Natural killer cell treated with Interleukin-12 subunit alpha and Interleukin-12 subunit beta and Interleukin-15 and Interleukin-18, amount 100 ng/mL, for 72 hours (primary cell): Measurements from ENCODE around the gene SYNGR1. TPM values are rescaled to one million over a fixed set of nuclear protein-coding genes. Genes with fewer than 3 reads are reported as not detected.
"Not testable (repeated sequence)": the region's sequence is repeated elsewhere in the genome, so short reads cannot be mapped to it uniquely, and the experiment has no call there.

Source experiments
- ATAC-seq, 2 donors: fragments of 150-1000 bp; cut with Tn5 transposase in 1 of 2; sonication (Bioruptor Pico), chemical (Tn5 transposase) in 1 of 2; 2 replicates each; pipeline ENCODE4 v1.10.0; 2021
- DNase-seq: peaks from one replicate; pipeline ENCODE4 v3.0.0; 2022; ENCODE audit warnings: low spot score
- H3K27ac Mint-ChIP-seq, 2 donors: 1 replicate in 1 of 2; 2 replicates in 1 of 2; pipeline ENCODE4 v1.8.0; 2022; ENCODE audit warnings: mixed read lengths in 2 of 2, mild to moderate bottlenecking in 1 of 2, moderate library complexity in 1 of 2
- H3K27me3 Mint-ChIP-seq, 2 donors: 1 replicate in 1 of 2; 2 replicates in 1 of 2; pipeline ENCODE4 v1.8.0; 2022; ENCODE audit warnings: mixed read lengths in 2 of 2
- H3K36me3 Mint-ChIP-seq: one replicate; pipeline ENCODE4 v1.8.0; 2022; ENCODE audit warnings: mixed read lengths
- H3K4me1 Mint-ChIP-seq, 2 donors: 1 replicate in 1 of 2; 2 replicates in 1 of 2; pipeline ENCODE4 v1.8.0; 2022; ENCODE audit warnings: low read depth in 2 of 2, mixed read lengths in 2 of 2, mild to moderate bottlenecking in 1 of 2
- H3K4me3 Mint-ChIP-seq: one replicate; pipeline ENCODE4 v1.8.0; 2022; ENCODE audit warnings: mixed read lengths
- H3K9me3 Mint-ChIP-seq: 2 replicates; pipeline ENCODE4 v1.8.0; 2022; ENCODE audit warnings: mixed read lengths
- total RNA-seq, 2 donors: library from RNA; stranded (reverse); gene quantifications; one replicate each; pipeline ENCODE4 v1.2.3, GENCODE V29; 2022

SYNGR1 gene
- total RNA-seq, 2 donors from 2014 or later: 1.1 to 2.0 TPM

DNA sequence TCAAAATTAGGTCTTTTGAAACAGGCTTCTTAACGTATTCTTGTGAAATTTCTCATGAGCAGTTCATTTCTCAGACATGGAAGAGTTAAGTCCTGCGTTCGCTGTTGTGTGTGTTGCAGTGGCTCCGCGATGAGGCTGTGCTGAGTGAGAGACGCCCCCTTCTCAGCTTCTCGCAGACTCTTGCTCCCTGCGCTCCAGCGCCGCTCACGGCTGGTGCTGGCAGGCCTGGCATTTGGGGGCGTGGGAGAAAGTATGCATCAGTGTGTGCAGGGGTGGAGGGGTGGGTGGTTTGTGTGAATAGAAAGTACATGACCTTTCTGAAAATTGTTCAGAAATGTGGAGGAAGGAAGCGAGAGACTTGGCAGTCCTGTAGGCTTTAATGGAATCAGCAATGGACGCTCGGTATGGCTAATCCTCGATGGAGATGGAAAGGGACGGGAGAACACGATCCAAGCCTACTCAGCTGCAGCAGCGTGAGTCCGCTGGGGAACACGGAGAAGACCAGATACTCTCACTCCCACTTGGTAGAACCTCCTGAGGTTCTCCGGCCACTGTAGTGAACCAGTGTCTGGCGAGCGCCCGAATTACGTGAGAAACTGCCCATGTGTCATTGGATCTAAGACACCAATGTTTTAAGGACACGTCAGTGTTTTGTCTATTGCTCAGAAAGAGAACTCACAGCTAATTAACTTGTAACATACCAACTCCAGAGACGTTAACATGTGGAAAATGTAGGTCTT is 55.7 kb downstream of the SYNGR1 start:
- Mint-ChIP-seq H3K36me3 (no peaks in the 10 kb centered on the region), H3K9me3 (no peaks in the 10 kb centered on the region), H3K4me3 (no peak overlapping the region), H3K4me1 (peaks cover 14 to 20% of the 10 kb centered on the region in 2 donors), H3K27ac (no peak overlapping the region), H3K27me3 (no peaks in the 10 kb centered on the region)
- no peak for DNase-seq
- no peak for ATAC-seq

GRCh38 chr22:39408173-39408572 is 58.4 kb downstream of the SYNGR1 start:
- Mint-ChIP-seq H3K27ac (no peak overlapping the region), H3K36me3 (no peaks in the 10 kb centered on the region), H3K4me3 (no peak overlapping the region), H3K4me1 (peaks cover 18 to 22% of the 10 kb centered on the region in 2 donors), H3K9me3 (no peaks in the 10 kb centered on the region), H3K27me3 (no peaks in the 10 kb centered on the region)
- ATAC-seq: no peak
- DNase-seq: no peak

- peaks cover 20 to 21% of the 10 kb centered on the region in 2 donors for H3K4me1 Mint-ChIP-seq
- H3K9me3 Mint-ChIP-seq: no peaks in the 10 kb centered on the region
- H3K27ac Mint-ChIP-seq: no peak overlapping the region
- H3K36me3 Mint-ChIP-seq: no peaks in the 10 kb centered on the region
- H3K27me3 Mint-ChIP-seq: no peaks in the 10 kb centered on the region
- no peak for ATAC-seq
- H3K4me3 Mint-ChIP-seq: no peak overlapping the region
- DNase-seq: no peak
Observed at GRCh38 chr22:39408807-39409206, 59.0 kb downstream of the SYNGR1 start.

DNA sequence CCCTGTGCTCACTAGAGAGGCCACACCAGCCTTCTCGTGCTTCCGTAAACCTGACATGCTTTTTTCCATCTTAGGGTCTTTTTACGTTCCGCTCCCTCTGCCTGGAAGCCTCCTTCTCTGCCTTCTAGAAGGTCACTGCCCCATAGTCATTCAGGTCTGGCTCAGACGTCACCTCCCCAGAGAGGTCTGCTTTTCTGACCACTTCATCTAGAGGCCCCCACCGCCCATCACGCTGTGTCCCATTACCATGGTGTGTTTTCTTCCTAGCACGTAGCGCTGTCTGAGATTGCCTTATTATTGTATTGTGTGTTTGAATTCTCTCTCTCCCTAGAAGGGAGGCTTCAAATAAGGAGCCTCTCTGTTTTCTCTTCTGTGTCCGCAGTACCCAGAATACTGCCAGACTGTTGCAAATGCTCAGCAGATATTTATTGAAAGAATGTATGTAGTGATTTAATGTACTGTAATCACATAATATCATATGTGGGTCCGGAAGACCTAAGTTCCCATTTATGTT is 59.8 kb downstream of the SYNGR1 start:
- Mint-ChIP-seq H3K9me3 (no peaks in the 10 kb centered on the region), H3K36me3 (no peaks in the 10 kb centered on the region), H3K27me3 (no peaks in the 10 kb centered on the region), H3K4me3 (no peak overlapping the region), H3K27ac (no peak overlapping the region), H3K4me1 (peaks cover 21 to 23% of the 10 kb centered on the region in 2 donors)
- ATAC-seq (no peak), DNase-seq (no peak)

DNA sequence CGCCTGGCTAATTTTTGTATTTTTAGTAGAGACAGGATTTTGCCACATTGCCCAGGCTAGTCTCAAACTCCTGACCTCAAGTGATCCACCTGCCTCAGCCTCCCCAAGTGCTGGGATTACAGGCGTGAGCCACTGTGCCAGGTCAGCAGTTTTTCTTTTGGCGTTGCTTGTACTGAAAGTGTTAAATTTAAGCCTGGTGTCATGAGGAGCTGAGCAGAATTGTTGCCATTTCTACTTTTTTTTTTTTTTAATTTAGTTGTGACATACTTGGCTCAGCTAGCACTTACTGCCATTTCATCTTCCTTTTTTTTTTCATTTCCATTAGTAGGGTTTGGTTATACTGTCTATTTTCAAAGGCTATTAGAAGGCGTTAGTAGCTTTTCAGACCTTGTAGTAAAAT is 60.5 kb downstream of the SYNGR1 start:
- no peak overlapping the region for H3K4me3 Mint-ChIP-seq
- peaks cover 21 to 23% of the 10 kb centered on the region in 2 donors for H3K4me1 Mint-ChIP-seq
- H3K27me3 Mint-ChIP-seq: no peaks in the 10 kb centered on the region
- H3K27ac Mint-ChIP-seq: peak overlapping the region in 1 of 2 donors; percentile 57
- H3K36me3 Mint-ChIP-seq: no peaks in the 10 kb centered on the region
- H3K9me3 Mint-ChIP-seq: no peaks in the 10 kb centered on the region
- ATAC-seq (no peak), DNase-seq (no peak)

GRCh38 chr22:39411828-39412365 is 62.1 kb downstream of the SYNGR1 start:
- not testable (repeated sequence) for ATAC-seq, H3K9me3 Mint-ChIP-seq, H3K36me3 Mint-ChIP-seq, DNase-seq, H3K27me3 Mint-ChIP-seq
- Mint-ChIP-seq H3K27ac (peak overlapping the region; percentile 75 to 88), H3K4me3 (peak overlapping the region; percentile 80), H3K4me1 (peaks cover 21 to 23% of the 10 kb centered on the region in 2 donors)

GRCh38 chr22:39413204-39413603 is 63.4 kb downstream of the SYNGR1 start:
- H3K9me3 Mint-ChIP-seq, H3K36me3 Mint-ChIP-seq, DNase-seq, ATAC-seq, H3K27me3 Mint-ChIP-seq: not testable (repeated sequence)
- Mint-ChIP-seq H3K4me3 (peak overlapping the region; percentile 36), H3K4me1 (peaks cover 21 to 23% of the 10 kb centered on the region in 2 donors), H3K27ac (peak overlapping the region in 1 of 2 donors; percentile 88)

GRCh38 chr22:39414377-39414776 is 64.6 kb downstream of the SYNGR1 start:
- no peak for DNase-seq
- H3K27ac Mint-ChIP-seq: peak overlapping the region in 1 of 2 donors; percentile 9
- H3K9me3 Mint-ChIP-seq: no peaks in the 10 kb centered on the region
- H3K36me3 Mint-ChIP-seq: no peaks in the 10 kb centered on the region
- peaks cover 21 to 22% of the 10 kb centered on the region in 2 donors for H3K4me1 Mint-ChIP-seq
- no peak for ATAC-seq
- no peak overlapping the region for H3K4me3 Mint-ChIP-seq
- H3K27me3 Mint-ChIP-seq: no peaks in the 10 kb centered on the region

- no peak overlapping the region for H3K4me3 Mint-ChIP-seq
Observed at GRCh38 chr22:39414886-39415285, 65.1 kb downstream of the SYNGR1 start.

DNA sequence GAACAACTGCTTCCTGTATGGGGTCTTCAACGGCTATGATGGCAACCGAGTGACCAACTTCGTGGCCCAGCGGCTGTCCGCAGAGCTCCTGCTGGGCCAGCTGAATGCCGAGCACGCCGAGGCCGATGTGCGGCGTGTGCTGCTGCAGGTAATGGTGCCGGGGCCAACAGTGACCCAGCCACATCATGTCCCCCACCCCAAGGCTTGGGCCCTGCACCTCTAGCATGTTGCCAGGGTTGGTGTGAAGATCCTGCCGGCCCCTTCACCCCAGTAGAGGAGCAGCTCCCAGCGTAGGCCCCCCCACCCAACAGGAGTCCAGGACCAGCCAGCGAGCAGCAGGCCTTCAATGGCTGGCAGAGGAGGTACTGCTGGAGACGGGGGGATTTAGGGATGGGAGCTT is 65.7 kb downstream of the SYNGR1 start:
- no peaks in the 10 kb centered on the region for H3K9me3 Mint-ChIP-seq
- DNase-seq (peak; percentile 28), ATAC-seq (no peak)
- no peak overlapping the region for H3K27ac Mint-ChIP-seq
- no peak overlapping the region for H3K4me3 Mint-ChIP-seq
- H3K27me3 Mint-ChIP-seq: no peaks in the 10 kb centered on the region
- H3K4me1 Mint-ChIP-seq: peaks cover 16 to 18% of the 10 kb centered on the region in 2 donors
- H3K36me3 Mint-ChIP-seq: no peaks in the 10 kb centered on the region

More at GRCh38 chr22:39414886-39415285, 65.1 kb downstream of the SYNGR1 start:
- H3K4me1 Mint-ChIP-seq: peaks cover 16 to 18% of the 10 kb centered on the region in 2 donors
- H3K27me3 Mint-ChIP-seq: no peaks in the 10 kb centered on the region
- H3K27ac Mint-ChIP-seq: no peak overlapping the region
- ATAC-seq (no peak), DNase-seq (no peak)
- H3K9me3 Mint-ChIP-seq: no peaks in the 10 kb centered on the region
- H3K36me3 Mint-ChIP-seq: no peaks in the 10 kb centered on the region

DNA sequence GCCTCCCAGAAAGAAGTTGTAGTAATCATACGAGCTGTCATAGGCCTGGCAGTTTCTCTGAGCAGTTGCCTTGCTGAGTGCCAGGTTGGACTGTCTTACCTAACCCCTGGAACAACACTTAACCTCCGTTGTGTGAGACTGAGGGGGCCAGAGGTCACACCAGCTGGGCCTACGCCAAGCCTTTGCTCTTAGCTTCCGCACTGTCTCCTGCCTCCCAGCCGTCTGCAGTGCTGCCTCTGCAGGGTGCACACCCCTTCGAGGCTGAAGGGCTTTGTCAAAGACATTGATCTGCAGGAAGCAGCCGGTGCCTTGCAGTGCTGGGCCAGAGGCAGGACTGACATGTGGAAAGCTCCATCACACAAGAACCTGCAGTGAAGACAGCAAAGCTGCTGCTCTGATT is 66.5 kb downstream of the SYNGR1 start:
- Mint-ChIP-seq H3K4me1 (peaks cover 13 to 18% of the 10 kb centered on the region in 2 donors), H3K27ac (no peak overlapping the region), H3K27me3 (no peaks in the 10 kb centered on the region), H3K9me3 (no peaks in the 10 kb centered on the region), H3K4me3 (no peak overlapping the region), H3K36me3 (no peaks in the 10 kb centered on the region)
- no peak for ATAC-seq
- DNase-seq: peak; percentile 48

- Mint-ChIP-seq H3K36me3 (no peaks in the 10 kb centered on the region), H3K9me3 (no peaks in the 10 kb centered on the region), H3K4me1 (peaks cover 0 to 6% of the 10 kb centered on the region in 2 donors), H3K4me3 (no peak overlapping the region), H3K27me3 (no peaks in the 10 kb centered on the region), H3K27ac (no peak overlapping the region)
- ATAC-seq: no peak
- no peak for DNase-seq
Observed at GRCh38 chr22:39417641-39418040, 67.8 kb downstream of the SYNGR1 start.

- H3K27me3 Mint-ChIP-seq: no peaks in the 10 kb centered on the region
- H3K27ac Mint-ChIP-seq: no peak overlapping the region
- DNase-seq (peak; percentile 6), ATAC-seq (no peak)
- H3K4me3 Mint-ChIP-seq: no peak overlapping the region
- no peaks in the 10 kb centered on the region for H3K9me3 Mint-ChIP-seq
- H3K36me3 Mint-ChIP-seq: no peaks in the 10 kb centered on the region
- H3K4me1 Mint-ChIP-seq: peaks cover 0 to 5% of the 10 kb centered on the region in 2 donors
Observed at GRCh38 chr22:39418696-39419095, 68.9 kb downstream of the SYNGR1 start.

DNA sequence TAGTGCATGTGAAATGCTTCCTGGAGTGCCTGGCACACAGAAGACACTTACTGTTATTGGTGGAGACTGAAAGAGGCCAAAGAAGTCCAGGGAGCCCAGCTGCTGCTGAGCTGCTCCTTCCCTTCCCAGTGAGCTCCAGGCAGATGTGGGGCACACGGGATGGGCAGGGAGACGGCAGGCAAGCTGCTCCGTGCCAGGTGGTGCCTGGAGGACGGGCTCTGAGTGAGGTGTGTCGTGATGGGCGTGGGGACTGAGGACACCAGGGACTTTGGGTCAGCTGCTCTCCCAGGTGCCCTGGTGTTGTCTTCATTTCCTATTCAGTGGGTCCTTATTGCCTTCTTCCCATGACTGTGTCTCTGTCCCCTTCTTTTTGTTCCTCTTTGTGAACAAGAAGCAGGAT is 69.3 kb downstream of the SYNGR1 start:
- peak; percentile 42 for DNase-seq
- H3K4me1 Mint-ChIP-seq: peaks cover 0 to under 1% of the 10 kb centered on the region in 2 donors
- H3K9me3 Mint-ChIP-seq: no peaks in the 10 kb centered on the region
- no peaks in the 10 kb centered on the region for H3K27me3 Mint-ChIP-seq
- peaks cover 4% of the 10 kb centered on the region for H3K36me3 Mint-ChIP-seq
- peak overlapping the region in 1 of 2 donors; percentile 62 for H3K27ac Mint-ChIP-seq
- H3K4me3 Mint-ChIP-seq: no peak overlapping the region
- ATAC-seq: no peak
